Stimulated activated CD4-positive, alpha-beta T cell treated with anti-CD3 and anti-CD28 coated beads, Interleukin-4, amount 100 ng/mL, for 4 hours (primary cell): ENCODE data around the gene MRPL32.

Experiments used
- DNase-seq, 2 experiments: peaks; one replicate each; pipeline ENCODE4 v3.0.0-alpha.2; 2020

MRPL32 gene

GRCh38 chr7:42972699-42973500 is 40.7 kb downstream of the MRPL32 start:
- no peak for DNase-seq

GRCh38 chr7:42976371-42976770 is 44.2 kb downstream of the MRPL32 start:
- DNase-seq: no peak

DNA sequence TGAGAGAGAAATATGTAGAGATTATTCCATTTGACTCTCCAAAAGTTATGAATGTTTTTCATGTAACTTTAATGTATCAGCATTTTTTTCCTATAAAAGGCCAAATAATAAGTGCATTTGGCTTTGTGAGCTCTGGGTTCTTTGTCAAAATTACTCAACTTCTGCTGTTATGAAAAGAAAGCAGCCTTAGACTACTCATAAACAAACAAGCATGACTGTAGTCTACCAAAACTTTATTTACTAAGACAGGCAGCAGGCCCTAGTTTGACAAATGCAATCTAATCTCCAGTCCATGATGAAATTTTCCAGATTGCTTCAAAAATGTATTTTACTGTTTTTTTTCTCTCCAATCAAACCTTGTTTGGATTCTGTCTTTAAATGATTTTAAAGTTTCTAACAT is 46.3 kb downstream of the MRPL32 start:
- DNase-seq: no peak

DNA sequence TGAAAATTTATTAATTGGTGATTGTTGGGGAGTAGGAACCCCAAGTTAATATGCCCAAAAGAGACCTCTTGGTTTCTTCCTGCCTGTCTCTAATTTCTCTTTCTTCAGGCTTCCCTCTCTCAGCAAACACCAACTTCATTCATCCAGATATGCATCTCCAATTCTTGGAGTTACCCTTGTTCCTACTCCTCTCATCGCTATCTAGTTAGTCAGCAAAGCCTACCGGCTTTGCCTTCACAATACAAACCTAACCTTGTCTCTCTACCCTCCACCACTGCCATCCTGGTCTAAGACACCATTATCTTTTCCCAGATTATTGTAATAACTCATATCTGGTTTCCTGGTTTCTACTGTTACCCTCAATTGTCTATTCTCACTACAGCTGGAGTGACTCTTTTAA is 47.9 kb downstream of the MRPL32 start:
- no peak for DNase-seq

- no peak for DNase-seq
These were observed 48.3 kb downstream of the MRPL32 start for GRCh38 chr7:42980514-42980913.

DNA sequence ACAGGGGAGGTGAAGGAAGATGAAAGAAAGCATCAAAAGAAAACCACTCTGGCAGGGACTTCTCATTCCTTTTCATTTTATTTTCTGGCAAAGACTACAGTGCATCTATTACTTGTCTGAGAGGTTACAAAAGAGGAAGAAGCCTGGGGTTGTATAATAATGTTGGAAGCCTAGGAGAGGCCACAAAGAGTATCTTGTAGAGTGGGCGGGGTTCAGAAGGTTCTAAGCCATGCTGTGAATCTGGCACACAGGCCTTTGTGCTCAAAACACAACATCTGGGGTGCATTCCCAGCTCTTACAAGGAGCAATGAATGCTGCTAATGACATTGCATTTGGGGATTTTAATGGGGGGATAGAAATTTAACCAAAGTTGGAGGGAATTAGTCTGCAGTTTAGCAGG is 49.4 kb downstream of the MRPL32 start:
- no peak for DNase-seq

- no peak for DNase-seq
These were observed 50.5 kb downstream of the MRPL32 start for GRCh38 chr7:42982604-42983115.

GRCh38 chr7:42984137-42984536 is 52.0 kb downstream of the MRPL32 start:
- no peak for DNase-seq

DNA sequence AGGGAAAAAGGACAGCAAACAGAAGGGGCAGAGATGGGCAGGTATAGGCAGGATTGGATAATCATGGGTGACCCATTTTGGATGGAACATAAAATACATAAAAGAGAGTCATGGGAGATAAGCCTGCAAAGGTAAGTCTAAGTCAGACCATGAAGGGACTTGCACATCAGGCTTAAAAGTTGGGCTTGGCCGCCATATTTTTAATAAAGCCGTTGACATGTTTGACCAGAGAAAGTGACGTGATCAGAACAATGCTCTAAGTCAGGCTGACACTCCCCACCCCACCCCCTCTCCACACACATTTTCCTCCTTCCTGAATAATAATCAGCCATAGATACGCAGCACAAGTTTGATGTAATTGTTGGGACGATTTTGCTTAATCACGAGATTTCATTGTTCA is 54.0 kb downstream of the MRPL32 start:
- no peak for DNase-seq

DNA sequence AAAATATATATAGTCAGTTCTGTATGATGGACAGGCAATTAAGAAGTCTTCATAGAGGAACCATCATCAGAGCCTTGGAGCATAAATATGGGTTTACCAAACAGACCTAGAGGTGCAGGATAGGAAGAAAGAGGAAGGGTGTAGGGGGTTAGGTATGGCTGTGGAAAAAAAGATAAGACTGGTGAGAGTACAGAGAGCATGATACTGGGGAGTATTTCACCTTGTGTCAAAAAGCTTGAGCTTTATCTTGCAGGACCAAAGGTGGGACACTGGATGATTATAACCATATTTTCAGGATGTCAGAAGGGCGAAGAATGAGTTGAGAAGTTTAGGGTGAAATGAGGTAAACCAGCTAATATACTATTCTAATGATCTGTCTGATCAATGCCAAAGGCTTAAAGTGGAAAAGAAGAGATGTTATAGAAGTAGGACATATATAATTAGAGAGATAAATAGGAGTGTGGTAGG is 54.6 kb downstream of the MRPL32 start:
- no peak for DNase-seq
